ENCODE measurements around the gene CHN1. TPM values are rescaled to one million over a fixed set of nuclear protein-coding genes. Genes with fewer than 3 reads are reported as not detected.

The CHN1 gene
- total RNA-seq, 4 donors from 2014 or later: 2.7 to 6.1 (median 3.4) TPM

- 67 to 71% methylated on average over 7 of the region's 7 CpGs for WGBS, 2 donors
- intact Hi-C loops (cut with DNase I; ENCODE audit: low total_unique reads): no loop called here
- DNase-seq (ENCODE audit: low spot score in 2 of 2): no peak
- no peak overlapping the region for H3K4me3 ChIP-seq (ENCODE audit: low read depth, poor library complexity, severe bottlenecking)
- TF ChIP-seq POLR2A (IDR thresholded peaks at IDR 0.05): no peak
- TF ChIP-seq CTCF (IDR thresholded peaks at IDR 0.05): no peak
Observed at GRCh38 chr2:174971868-174972781, 33.1 kb downstream of the CHN1 start.

- 95 to 100% methylated on average over 1 of the region's 1 CpG for WGBS, 2 donors
- no peak for TF ChIP-seq CTCF (IDR thresholded peaks at IDR 0.05)
- TF ChIP-seq POLR2A (IDR thresholded peaks at IDR 0.05): no peak
- no peak for DNase-seq (ENCODE audit: low spot score in 2 of 2)
- intact Hi-C loops (cut with DNase I; ENCODE audit: low total_unique reads): no loop called here
- no peak overlapping the region for H3K4me3 ChIP-seq (ENCODE audit: low read depth, poor library complexity, severe bottlenecking)
Observed at GRCh38 chr2:174970092-174970491, 35.1 kb downstream of the CHN1 start.

GRCh38 chr2:174969091-174969734 lies 36.0 kb downstream of the CHN1 start:
- intact Hi-C loops (cut with DNase I; ENCODE audit: low total_unique reads): no loop called here
- no peak overlapping the region for H3K4me3 ChIP-seq (ENCODE audit: low read depth, poor library complexity, severe bottlenecking)
- WGBS, 2 donors: 70 to 72% methylated on average over 6 of the region's 6 CpGs
- no peak for DNase-seq (ENCODE audit: low spot score in 2 of 2)
- TF ChIP-seq POLR2A (IDR thresholded peaks at IDR 0.05) (no peak), CTCF (IDR thresholded peaks at IDR 0.05) (no peak)

- WGBS, 2 donors: 46% methylated on average over 3 of the region's 3 CpGs
- no peak for DNase-seq (ENCODE audit: low spot score in 2 of 2)
- TF ChIP-seq POLR2A (IDR thresholded peaks at IDR 0.05): no peak
- TF ChIP-seq CTCF (IDR thresholded peaks at IDR 0.05): no peak
- intact Hi-C loops (cut with DNase I; ENCODE audit: low total_unique reads): no loop called here
- H3K4me3 ChIP-seq (ENCODE audit: low read depth, poor library complexity, severe bottlenecking): no peak overlapping the region
Observed at GRCh38 chr2:174967691-174968260, 37.4 kb downstream of the CHN1 start.

GRCh38 chr2:174967086-174967485 lies 38.1 kb downstream of the CHN1 start:
- WGBS, 2 donors: 93 to 94% methylated on average over 6 of the region's 6 CpGs
- intact Hi-C loops (cut with DNase I; ENCODE audit: low total_unique reads): no loop called here
- no peak for DNase-seq (ENCODE audit: low spot score in 2 of 2)

More at GRCh38 chr2:174967086-174967485, 38.1 kb downstream of the CHN1 start:
- no peak overlapping the region for H3K4me3 ChIP-seq (ENCODE audit: low read depth, poor library complexity, severe bottlenecking)
- no peak for TF ChIP-seq POLR2A (IDR thresholded peaks at IDR 0.05)
- TF ChIP-seq CTCF (IDR thresholded peaks at IDR 0.05): no peak
